ENCODE measurements around the gene ETV6.

Gene ETV6

GRCh38 chr12:11824069-11824468 is 174.6 kb downstream of the ETV6 start:
- DNase-seq, result no peak
- no peaks in the 10 kb centered on the region for H3K36me3 ChIP-seq
- no peaks in the 10 kb centered on the region for H3K27me3 ChIP-seq (ENCODE audit: insufficient read depth, low read depth, severe bottlenecking)
- TF ChIP-seq CTCF (IDR thresholded peaks at IDR 0.05; ENCODE audit: low read depth, low read length), result no peak
- no peaks in the 10 kb centered on the region for H3K9me3 ChIP-seq (ENCODE audit: severe bottlenecking)
- H3K4me3 ChIP-seq (ENCODE audit: low read depth, low read length), result no peak overlapping the region
- H3K27ac ChIP-seq, result no peak overlapping the region

- DNase-seq, result no peak
- H3K27ac ChIP-seq, result no peak overlapping the region
- H3K36me3 ChIP-seq, result no peaks in the 10 kb centered on the region
- H3K4me3 ChIP-seq (ENCODE audit: low read depth, low read length), result no peak overlapping the region
- H3K27me3 ChIP-seq (ENCODE audit: insufficient read depth, low read depth, severe bottlenecking), result no peaks in the 10 kb centered on the region
- TF ChIP-seq CTCF (IDR thresholded peaks at IDR 0.05; ENCODE audit: low read depth, low read length), result no peak
- H3K9me3 ChIP-seq (ENCODE audit: severe bottlenecking), result no peaks in the 10 kb centered on the region
These were observed 175.3 kb downstream of the ETV6 start for GRCh38 chr12:11824736-11825135.

GRCh38 chr12:11825278-11825677 is 175.8 kb downstream of the ETV6 start:
- Histone ChIP-seq H3K36me3 (no peaks in the 10 kb centered on the region), H3K27me3 (ENCODE audit: insufficient read depth, low read depth, severe bottlenecking) (no peaks in the 10 kb centered on the region)
- no peak for TF ChIP-seq CTCF (IDR thresholded peaks at IDR 0.05; ENCODE audit: low read depth, low read length)

GRCh38 chr12:11826574-11826973 is 177.1 kb downstream of the ETV6 start:
- H3K36me3 ChIP-seq, result no peaks in the 10 kb centered on the region
- H3K4me3 ChIP-seq (ENCODE audit: low read depth, low read length), result no peak overlapping the region
- H3K9me3 ChIP-seq (ENCODE audit: severe bottlenecking), result no peaks in the 10 kb centered on the region
- TF ChIP-seq CTCF (IDR thresholded peaks at IDR 0.05; ENCODE audit: low read depth, low read length), result no peak
- H3K27ac ChIP-seq, result no peak overlapping the region
- DNase-seq, result no peak
- H3K27me3 ChIP-seq (ENCODE audit: insufficient read depth, low read depth, severe bottlenecking), result no peaks in the 10 kb centered on the region

More at GRCh38 chr12:11825278-11825677, 175.8 kb downstream of the ETV6 start:
- Histone ChIP-seq H3K27ac (no peak overlapping the region), H3K9me3 (ENCODE audit: severe bottlenecking) (no peaks in the 10 kb centered on the region), H3K4me3 (ENCODE audit: low read depth, low read length) (no peak overlapping the region)
- no peak for DNase-seq

- Histone ChIP-seq H3K27me3 (ENCODE audit: insufficient read depth, low read depth, severe bottlenecking) (no peaks in the 10 kb centered on the region), H3K4me3 (ENCODE audit: low read depth, low read length) (no peak overlapping the region)
- DNase-seq, result no peak
These were observed 177.9 kb downstream of the ETV6 start for GRCh38 chr12:11827091-11828061.

More at GRCh38 chr12:11827091-11828061, 177.9 kb downstream of the ETV6 start:
- Histone ChIP-seq H3K36me3 (no peaks in the 10 kb centered on the region), H3K9me3 (ENCODE audit: severe bottlenecking) (no peaks in the 10 kb centered on the region), H3K27ac (no peak overlapping the region)
- no peak for TF ChIP-seq CTCF (IDR thresholded peaks at IDR 0.05; ENCODE audit: low read depth, low read length)
